ENCODE data around the gene CDON.

- TF ChIP-seq CTCF (IDR thresholded peaks at IDR 0.05; ENCODE audit: insufficient read depth, low read length, poor library complexity, severe bottlenecking): no peak
- no peak for TF ChIP-seq EZH2phosphoT487 (conservative IDR thresholded peaks at IDR 0.05; ENCODE audit: low read length)
Observed at GRCh38 chr11:125960771-125961170, 101.9 kb downstream of the CDON start.

All from SU-DHL-6 (cell line).